ENCODE data around the gene SLC38A7. TPM values are rescaled to one million over a fixed set of nuclear protein-coding genes. Genes with fewer than 3 reads are reported as not detected.

The SLC38A7 gene
- total RNA-seq, 4 donors from 2014 or later = 3.3 to 20.7 (median 10.2) TPM

DNA sequence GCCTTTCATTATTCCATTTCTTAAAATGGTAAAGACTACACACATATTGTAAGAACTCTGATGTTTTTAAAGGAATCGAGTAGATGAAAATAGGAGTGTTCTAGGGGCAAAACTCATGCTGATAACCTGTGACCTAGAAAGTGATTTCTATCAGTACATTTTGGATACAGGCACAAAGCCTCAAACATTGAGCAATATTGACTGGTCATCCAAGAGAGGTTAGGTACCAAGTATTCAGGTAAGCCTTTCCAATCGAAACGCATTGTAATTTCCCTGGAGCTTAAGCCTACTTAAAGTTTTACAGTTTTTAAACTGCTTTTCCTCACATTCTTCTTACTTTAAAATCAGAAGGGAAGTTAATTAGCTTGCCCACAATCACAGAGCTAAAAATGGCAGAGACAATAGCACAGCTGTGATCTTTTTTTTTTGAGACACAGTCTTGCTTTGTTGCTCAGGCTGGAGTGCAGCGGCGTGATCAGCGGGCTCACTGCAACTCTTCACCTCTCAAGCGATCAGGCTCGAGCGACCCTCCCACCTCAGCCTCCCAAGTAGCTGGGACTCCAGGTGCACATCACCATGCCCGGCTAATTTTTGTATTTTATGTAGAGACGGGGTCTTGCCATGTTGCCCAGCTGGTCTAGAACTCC lies 46.3 kb upstream of the SLC38A7 start:
- intact Hi-C loops (cut with DNase I; ENCODE audit: low total_unique reads) = loop anchor here (10.0 kb wide), 1 partner anchor 396 kb away; no protein-coding TSS in a partner anchor

DNA sequence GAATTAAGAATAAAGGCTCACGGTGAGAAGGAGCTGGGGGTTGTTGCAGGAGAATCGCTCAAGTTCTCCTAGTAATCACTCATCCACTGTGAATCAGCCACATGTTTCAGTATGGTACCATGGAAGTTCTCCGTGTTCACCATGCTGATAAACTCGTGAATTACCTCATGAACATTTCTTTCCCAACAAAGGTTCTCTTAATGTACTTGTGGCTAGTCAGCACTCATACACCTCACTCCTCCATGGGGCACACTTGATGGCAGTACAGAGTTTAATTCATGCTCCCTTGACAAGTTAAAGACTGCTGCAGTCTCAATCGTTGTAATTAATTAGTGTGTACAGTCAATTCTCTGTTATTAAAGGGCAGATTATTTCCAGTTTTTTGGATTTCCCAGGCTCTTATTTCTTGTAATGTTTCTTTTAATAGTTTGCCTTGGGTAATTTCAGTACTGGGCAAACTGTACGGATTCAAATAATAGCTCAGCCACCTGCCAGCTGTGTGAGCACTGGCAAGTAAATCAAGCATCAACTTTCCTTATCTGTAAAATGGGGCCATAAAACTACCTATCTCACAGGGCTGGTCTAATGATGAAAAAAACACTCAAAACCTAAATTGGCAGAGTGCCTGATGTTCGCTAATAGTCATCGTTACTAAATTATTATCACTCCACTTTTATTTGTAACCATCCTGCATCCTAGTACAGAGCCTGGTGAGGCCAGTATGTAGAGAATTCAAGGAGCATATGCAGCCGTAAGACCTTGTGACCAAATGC lies 43.4 kb upstream of the SLC38A7 start:
- intact Hi-C loops (cut with DNase I; ENCODE audit: low total_unique reads) = no loop called here
- 90% methylated on average over 9 of the region's 9 CpGs for WGBS, 2 donors
- no peak for DNase-seq (ENCODE audit: low spot score in 2 of 2)
- H3K4me3 ChIP-seq (ENCODE audit: low read depth, poor library complexity, severe bottlenecking) = no peak overlapping the region
- TF ChIP-seq, protein P1, sequence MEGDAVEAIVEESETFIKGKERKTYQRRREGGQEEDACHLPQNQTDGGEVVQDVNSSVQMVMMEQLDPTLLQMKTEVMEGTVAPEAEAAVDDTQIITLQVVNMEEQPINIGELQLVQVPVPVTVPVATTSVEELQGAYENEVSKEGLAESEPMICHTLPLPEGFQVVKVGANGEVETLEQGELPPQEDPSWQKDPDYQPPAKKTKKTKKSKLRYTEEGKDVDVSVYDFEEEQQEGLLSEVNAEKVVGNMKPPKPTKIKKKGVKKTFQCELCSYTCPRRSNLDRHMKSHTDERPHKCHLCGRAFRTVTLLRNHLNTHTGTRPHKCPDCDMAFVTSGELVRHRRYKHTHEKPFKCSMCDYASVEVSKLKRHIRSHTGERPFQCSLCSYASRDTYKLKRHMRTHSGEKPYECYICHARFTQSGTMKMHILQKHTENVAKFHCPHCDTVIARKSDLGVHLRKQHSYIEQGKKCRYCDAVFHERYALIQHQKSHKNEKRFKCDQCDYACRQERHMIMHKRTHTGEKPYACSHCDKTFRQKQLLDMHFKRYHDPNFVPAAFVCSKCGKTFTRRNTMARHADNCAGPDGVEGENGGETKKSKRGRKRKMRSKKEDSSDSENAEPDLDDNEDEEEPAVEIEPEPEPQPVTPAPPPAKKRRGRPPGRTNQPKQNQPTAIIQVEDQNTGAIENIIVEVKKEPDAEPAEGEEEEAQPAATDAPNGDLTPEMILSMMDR (IDR thresholded peaks at IDR 0.05) = no peak
- TF ChIP-seq POLR2A (IDR thresholded peaks at IDR 0.05) = no peak

More for the DNA sequence above, 46.3 kb upstream of the SLC38A7 start:
- TF ChIP-seq, protein P1 (IDR thresholded peaks at IDR 0.05) = no peak
- no peak for TF ChIP-seq POLR2A (IDR thresholded peaks at IDR 0.05)
- H3K4me3 ChIP-seq (ENCODE audit: low read depth, poor library complexity, severe bottlenecking) = no peak overlapping the region
- no peak for DNase-seq (ENCODE audit: low spot score in 2 of 2)
- 88 to 94% methylated on average over 11 of the region's 11 CpGs for WGBS, 2 donors

DNA sequence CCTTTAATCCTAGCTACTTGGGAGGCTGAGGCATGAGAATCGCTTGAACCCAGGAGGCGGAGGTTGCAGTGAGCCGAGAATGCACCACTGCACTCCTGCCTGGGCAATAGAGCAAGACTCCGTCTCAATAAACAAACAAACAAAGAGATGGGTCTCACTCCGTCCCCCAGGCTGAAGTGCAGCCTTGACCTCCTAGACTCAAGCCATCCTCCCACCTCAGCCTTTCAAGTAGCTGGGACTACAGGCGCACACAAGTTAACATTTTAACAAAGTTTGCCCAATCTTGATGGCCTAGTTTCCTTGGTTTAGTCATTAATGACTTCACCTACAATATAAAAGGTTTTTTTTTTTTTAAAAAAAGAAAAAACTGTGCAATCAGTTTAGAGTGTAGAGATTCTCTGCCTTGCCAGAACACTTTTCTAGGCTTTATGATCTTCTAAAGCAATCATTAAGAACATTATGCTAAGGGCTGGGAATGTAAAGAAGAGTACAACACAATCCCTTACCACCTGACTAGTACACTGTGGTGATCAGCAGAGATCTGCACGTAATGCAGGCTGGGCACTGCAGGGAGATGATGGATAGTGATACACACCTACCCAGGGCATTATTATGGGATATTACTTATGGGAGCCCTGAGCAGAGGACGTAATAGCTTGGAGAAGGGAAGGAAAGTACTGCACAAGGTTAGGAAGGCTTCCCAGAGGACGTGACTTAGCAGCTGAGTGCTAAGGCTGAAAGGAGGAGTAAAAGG lies 42.6 kb upstream of the SLC38A7 start:
- intact Hi-C loops (cut with DNase I; ENCODE audit: low total_unique reads) = no loop called here
- no peak overlapping the region for H3K4me3 ChIP-seq (ENCODE audit: low read depth, poor library complexity, severe bottlenecking)
- TF ChIP-seq, protein P1 (IDR thresholded peaks at IDR 0.05) = no peak
- TF ChIP-seq POLR2A (IDR thresholded peaks at IDR 0.05) = no peak
- WGBS, 2 donors = 84 to 90% methylated on average over 9 of the region's 9 CpGs
- no peak for DNase-seq (ENCODE audit: low spot score in 2 of 2)

DNA sequence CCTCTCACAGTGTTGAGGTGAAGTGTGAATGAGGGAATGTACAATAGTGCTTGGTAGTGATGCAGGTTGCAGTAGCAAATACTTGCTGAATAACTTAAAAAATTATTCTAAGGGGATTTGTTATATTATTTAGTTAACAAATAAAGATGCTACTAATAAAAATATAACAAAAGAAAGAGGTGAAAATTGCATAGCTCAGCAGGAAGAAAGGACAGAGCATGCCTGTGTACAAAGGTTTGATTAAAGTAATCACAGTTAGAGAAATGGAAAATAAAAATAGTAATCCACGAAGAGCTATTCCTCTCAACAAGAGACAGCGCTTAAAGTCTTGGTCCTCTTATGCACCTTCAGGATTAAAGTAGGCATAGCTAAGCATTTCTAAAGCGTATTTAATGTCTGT lies 38.5 kb upstream of the SLC38A7 start:
- TF ChIP-seq POLR2A (IDR thresholded peaks at IDR 0.05) = no peak
- TF ChIP-seq, protein P1 (IDR thresholded peaks at IDR 0.05) = no peak

DNA sequence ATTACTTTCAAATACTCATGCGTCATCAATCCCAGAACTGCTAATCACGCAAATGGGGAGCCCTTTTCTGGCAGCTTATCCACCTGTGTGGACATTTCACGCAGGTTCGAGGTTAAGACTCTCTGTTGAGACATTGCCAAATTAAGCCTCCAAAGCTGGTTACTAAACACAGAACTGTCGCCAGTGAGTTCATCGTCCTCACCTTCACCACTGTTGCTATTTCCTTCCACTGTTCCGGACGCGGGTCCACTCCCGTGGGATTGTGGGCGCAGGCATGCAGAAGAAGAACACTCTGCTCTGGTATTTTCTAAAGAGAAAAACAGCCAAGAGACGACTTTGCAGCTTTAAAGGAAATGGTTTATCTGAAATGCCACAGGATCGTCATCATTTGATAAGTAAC lies 33.4 kb upstream of the SLC38A7 start:
- WGBS, 2 donors = 94 to 95% methylated on average over 13 of the region's 13 CpGs
- no peak for TF ChIP-seq POLR2A (IDR thresholded peaks at IDR 0.05)
- TF ChIP-seq, protein P1 (IDR thresholded peaks at IDR 0.05) = no peak
- no peak overlapping the region for H3K4me3 ChIP-seq (ENCODE audit: low read depth, poor library complexity, severe bottlenecking)
- no peak for DNase-seq (ENCODE audit: low spot score in 2 of 2)
- intact Hi-C loops (cut with DNase I; ENCODE audit: low total_unique reads) = no loop called here

More for the DNA sequence above, 38.5 kb upstream of the SLC38A7 start:
- DNase-seq (ENCODE audit: low spot score in 2 of 2) = no peak
- H3K4me3 ChIP-seq (ENCODE audit: low read depth, poor library complexity, severe bottlenecking) = no peak overlapping the region
- intact Hi-C loops (cut with DNase I; ENCODE audit: low total_unique reads) = no loop called here
- WGBS, 2 donors = 44 to 97% methylated on average over 3 of the region's 3 CpGs
